Fibroblast of the aortic adventitia (primary cell): ENCODE results near the gene ENOX2. TPM values are rescaled to one million over a fixed set of nuclear protein-coding genes. Genes with fewer than 3 reads are reported as not detected.

ENCODE experiments used
- DNase-seq: peaks from one replicate; pipeline ENCODE4 v3.0.0-alpha.2; 2010; ENCODE audit warnings: low read depth
- H3K4me3 ChIP-seq: 2 replicates; pipeline ENCODE4 v1.5.1; 2011; ENCODE audit warnings: low read depth, mild to moderate bottlenecking, control low read depth, low read length, moderate library complexity
- total RNA-seq: library from RNA; depleted of rRNA; stranded (reverse); fragments of >200 nt; gene quantifications from 2 replicates; pipeline ENCODE4 v1.2.3, GENCODE V29; 2012; ENCODE audit warnings: low replicate concordance
- TF ChIP-seq, protein P1 (sequence below): IDR thresholded peaks from 2 replicates; pipeline ENCODE4 v1.5.1; 2011; ENCODE audit warnings: mild to moderate bottlenecking, low read length, control low read depth, inconsistent platforms; ENCODE audit not compliant: insufficient read depth

Gene ENOX2
- total RNA-seq, 1 donor, result 13.2 TPM

DNA sequence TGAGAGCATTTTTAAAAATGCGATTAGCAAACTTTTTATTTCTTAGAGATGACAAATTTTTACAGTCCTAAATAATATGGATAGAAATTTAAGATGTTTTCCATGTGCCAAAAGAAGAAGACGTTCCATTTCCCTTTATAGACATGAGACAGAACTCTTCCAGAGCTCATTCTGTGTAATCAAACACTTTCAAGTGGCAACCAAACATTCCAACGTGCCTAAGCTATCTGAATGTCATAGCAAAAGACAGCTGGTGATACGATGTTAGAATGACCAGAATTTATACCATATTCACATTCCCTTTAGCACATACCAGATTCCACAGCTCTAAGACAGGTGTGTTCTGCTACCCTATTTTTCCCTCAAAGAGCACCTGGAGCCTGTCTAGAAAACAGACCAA, 133.2 kb downstream of the ENOX2 start:
- no peak for DNase-seq
- TF ChIP-seq, protein P1, sequence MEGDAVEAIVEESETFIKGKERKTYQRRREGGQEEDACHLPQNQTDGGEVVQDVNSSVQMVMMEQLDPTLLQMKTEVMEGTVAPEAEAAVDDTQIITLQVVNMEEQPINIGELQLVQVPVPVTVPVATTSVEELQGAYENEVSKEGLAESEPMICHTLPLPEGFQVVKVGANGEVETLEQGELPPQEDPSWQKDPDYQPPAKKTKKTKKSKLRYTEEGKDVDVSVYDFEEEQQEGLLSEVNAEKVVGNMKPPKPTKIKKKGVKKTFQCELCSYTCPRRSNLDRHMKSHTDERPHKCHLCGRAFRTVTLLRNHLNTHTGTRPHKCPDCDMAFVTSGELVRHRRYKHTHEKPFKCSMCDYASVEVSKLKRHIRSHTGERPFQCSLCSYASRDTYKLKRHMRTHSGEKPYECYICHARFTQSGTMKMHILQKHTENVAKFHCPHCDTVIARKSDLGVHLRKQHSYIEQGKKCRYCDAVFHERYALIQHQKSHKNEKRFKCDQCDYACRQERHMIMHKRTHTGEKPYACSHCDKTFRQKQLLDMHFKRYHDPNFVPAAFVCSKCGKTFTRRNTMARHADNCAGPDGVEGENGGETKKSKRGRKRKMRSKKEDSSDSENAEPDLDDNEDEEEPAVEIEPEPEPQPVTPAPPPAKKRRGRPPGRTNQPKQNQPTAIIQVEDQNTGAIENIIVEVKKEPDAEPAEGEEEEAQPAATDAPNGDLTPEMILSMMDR, result no peak
- H3K4me3 ChIP-seq, result no peak overlapping the region

DNA sequence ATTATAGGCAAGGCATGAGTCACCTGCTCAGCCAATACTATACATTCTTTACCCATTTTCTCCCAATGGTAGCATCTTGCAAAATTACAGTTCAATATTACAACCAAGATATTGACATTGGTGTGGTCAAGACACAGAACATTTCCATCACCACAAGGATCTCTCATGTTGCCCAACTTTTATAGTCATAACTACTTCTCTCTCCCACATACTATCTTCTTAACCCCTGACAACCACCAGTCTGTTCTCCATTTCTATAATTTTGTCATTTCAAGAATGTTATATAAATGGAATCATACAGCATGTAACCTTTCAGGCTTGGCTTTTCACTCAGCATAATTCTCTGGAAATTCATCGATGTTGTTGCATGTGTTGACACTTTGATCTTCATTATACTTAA, 144.9 kb downstream of the ENOX2 start:
- H3K4me3 ChIP-seq, result no peak overlapping the region
- no peak for DNase-seq
- TF ChIP-seq, protein P1, result no peak

DNA sequence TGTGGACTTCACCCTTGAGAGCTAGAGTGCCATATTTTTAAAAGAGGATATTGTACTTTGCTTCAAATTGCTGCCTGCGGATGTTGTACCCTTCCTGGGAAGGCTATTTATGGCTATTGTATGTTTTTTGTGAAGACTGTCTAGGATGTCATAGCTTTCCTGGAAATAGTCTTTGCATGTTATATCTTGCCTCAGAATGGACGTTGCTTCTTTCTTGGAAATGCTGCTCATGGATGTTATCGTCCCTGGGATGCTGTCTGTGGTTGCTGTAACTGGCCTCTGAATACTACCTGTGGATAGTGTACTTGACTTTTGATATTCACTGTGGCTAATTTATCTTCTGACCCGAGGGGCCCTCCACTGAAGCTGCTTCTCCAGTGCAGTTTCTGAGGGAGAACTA, 146.8 kb downstream of the ENOX2 start:
- no peak for DNase-seq
- TF ChIP-seq, protein P1, result no peak
- no peak overlapping the region for H3K4me3 ChIP-seq

DNA sequence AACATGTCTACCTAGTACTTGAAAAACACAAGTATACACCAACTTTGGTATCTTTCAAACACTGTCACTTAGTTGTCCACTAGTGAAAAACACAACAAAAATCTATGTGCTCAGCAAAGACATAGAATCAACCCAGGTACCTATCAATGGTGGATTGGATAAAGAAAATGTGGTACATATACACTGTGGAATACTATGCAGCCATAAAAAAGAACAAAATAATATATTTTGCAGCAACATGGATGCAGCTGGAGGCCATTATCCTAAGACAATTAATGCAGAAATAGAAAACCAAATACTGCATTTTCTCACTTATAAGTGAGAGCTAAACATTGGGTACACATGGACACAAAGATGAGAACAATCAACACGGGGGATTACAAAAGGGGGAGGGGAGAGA, 148.7 kb downstream of the ENOX2 start:
- H3K4me3 ChIP-seq, result no peak overlapping the region
- TF ChIP-seq, protein P1, result no peak
- DNase-seq, result no peak

DNA sequence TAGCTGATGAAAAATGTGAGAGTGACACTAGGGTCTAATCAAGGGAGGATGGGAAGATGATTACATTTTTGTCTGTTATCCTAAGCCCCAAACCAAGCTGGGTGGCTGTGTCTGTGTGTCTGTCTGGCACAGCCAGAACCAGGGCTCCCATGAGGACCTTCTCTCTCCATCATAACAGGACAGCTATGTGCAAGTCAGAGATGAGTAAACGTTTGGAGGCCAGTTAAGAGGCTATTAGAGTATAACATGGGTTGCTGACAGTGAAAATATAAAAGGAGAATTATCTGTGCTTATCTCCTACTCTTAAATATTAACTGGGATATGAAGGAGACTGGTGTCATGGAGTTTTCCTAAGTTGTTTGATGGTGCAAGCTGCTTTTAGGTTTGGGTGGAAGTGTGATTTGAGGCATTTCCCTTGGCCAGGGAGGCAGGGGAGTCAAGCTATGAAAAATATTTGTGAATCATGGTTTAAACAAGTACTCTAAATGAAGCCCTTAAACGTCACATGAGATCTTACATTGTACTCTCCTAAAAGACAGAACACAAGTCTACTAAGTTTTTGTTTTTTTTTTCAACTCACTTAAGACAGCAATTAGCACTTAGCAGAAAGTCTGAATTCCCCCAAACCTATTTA, 156.2 kb downstream of the ENOX2 start:
- H3K4me3 ChIP-seq, result no peak overlapping the region
- DNase-seq, result peak; percentile 54

DNA sequence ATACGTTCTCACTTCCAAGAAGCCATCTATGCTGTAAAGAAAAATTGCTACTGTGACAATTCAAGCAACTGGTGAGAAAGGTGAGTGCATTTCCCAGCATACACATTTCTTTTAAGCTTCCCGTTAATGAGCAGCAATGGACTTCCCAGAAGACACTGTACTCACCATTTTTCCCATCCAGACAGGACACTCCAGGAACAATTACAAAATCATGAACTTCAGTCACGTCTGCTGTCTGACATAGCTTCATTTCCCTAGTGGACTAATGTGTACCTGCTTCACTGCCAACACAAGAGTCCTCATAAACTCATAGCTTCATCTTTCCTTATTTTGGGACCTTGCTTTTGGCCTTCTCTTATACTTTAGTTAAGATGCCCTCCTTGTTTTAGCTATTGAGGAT, 156.9 kb downstream of the ENOX2 start:
- no peak overlapping the region for H3K4me3 ChIP-seq
- TF ChIP-seq, protein P1, result no peak
- DNase-seq, result no peak

More for the DNA sequence above, 156.2 kb downstream of the ENOX2 start:
- TF ChIP-seq, protein P1, result no peak

DNA sequence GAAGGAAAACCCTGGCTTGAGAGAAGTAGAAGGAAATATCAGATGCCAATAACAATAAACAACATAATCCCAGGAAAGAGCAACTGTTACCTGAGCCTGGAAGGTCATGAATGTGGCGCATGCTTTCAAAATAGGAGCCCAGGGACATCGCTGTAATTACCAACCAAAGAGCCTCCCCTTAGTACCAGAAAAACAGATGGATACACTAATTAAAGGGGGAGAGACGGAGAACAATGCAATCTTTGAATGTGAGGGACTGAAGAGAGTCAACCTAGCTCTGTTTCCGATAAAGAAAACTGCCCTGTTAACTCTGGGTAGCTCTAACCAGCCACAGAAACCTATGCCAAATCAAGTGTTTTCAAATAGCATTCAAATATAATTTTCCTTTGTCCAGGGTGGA, 161.4 kb downstream of the ENOX2 start:
- TF ChIP-seq, protein P1, result no peak
- no peak for DNase-seq
- H3K4me3 ChIP-seq, result no peak overlapping the region
